K562 (cell line): ENCODE data around the gene SLC66A2. TPM values are rescaled to one million over a fixed set of nuclear protein-coding genes. Genes with fewer than 3 reads are reported as not detected.

Source experiments
- ATAC-seq: fragments of 200-7000 bp; cut with Tn5 transposase; 3 replicates; pipeline ENCODE4 v1.9.1; 2020; ENCODE audit warnings: moderate library complexity
- BruUV-seq: library from RNA; stranded (reverse); fragments of 400-500 nt; replicated peaks from 2 replicates; lab custom pipeline; 2021; lab: Mats Ljungman, UMichigan
- CTCF ChIA-PET: fragments of 300-600 bp; formaldehyde crosslinking; extraction: SDS; loops from one replicate; lab custom pipeline; 2021; ENCODE audit warnings: low intra/inter-chr PET ratio; lab: Yijun Ruan, JAX
- POLR2A ChIA-PET: fragments of 300-600, 350-650 bp; sonication (Branson Sonifier 250); formaldehyde crosslinking; extraction: SDS; loops from one replicate; lab custom pipeline; 2021; ENCODE audit warnings: antibody characterized with exemption, inconsistent platforms; lab: Yijun Ruan, JAX
- DNase-seq, 4 experiments: peaks; one replicate each; pipeline versions ENCODE4 v3.0.0 to v3.0.0-alpha.2; 2011 to 2018; ENCODE audit warnings: low spot score in 3 of 4, mixed read lengths in 3 of 4; ENCODE audit errors: extremely low read depth in 1 of 4
- FAIRE-seq: peaks from 2 replicates; lab custom pipeline; 2011; peaks lifted over from hg19 to GRCh38; lab: Jason Lieb, UNC
- H2AFZ ChIP-seq: 2 replicates; pipeline ENCODE4 v1.6.0; 2011; ENCODE audit warnings: low read depth, low read length, control low read depth, inconsistent platforms
- H3K27ac ChIP-seq: fragments of 200-600 bp; 3 replicates; pipeline ENCODE4 v1.8.0; 2011; ENCODE audit warnings: low read depth, mild to moderate bottlenecking, control low read depth, inconsistent platforms, low read length, moderate library complexity, mixed read lengths; ENCODE audit errors: extremely low read depth
- H3K27me3 ChIP-seq, 2 experiments: fragments of 300-600 bp in 1 of 2; 2 replicates in 1 of 2; 3 replicates in 1 of 2; pipeline versions ENCODE4 v1.6.0 to v1.8.0; 2011; ENCODE audit warnings: inconsistent platforms in 2 of 2, low read length in 2 of 2, mild to moderate bottlenecking in 1 of 2, mixed read lengths in 1 of 2, moderate library complexity in 1 of 2; ENCODE audit not compliant: control insufficient read depth in 2 of 2, insufficient read depth in 2 of 2
- H3K36me3 ChIP-seq: fragments of 300-600 bp; 3 replicates; pipeline ENCODE4 v1.8.0; 2011; ENCODE audit warnings: mild to moderate bottlenecking, low read length, inconsistent platforms; ENCODE audit not compliant: control insufficient read depth, insufficient read depth
- H3K4me1 ChIP-seq, 2 experiments: fragments of 200-600 bp in 1 of 2; replicated peaks in 1 of 2; 2 replicates in 1 of 2; 3 replicates in 1 of 2; pipeline versions ENCODE4 v1.5.1 to v1.8.0; 2011; ENCODE audit warnings: inconsistent platforms in 2 of 2, low read length in 2 of 2, mild to moderate bottlenecking in 1 of 2, mixed read lengths in 1 of 2, moderate library complexity in 1 of 2; ENCODE audit not compliant: control insufficient read depth in 2 of 2, insufficient read depth in 2 of 2
- H3K4me2 ChIP-seq: 2 replicates; pipeline ENCODE4 v1.6.1; 2011; ENCODE audit warnings: low read length, control low read depth, inconsistent platforms, mixed read lengths; ENCODE audit not compliant: insufficient read depth
- H3K4me3 ChIP-seq: fragments of 200-600 bp; sonication (generic), shearing (Covaris generic); 2 replicates; pipeline ENCODE4 v1.5.1; 2016; ENCODE audit warnings: control low read depth, inconsistent platforms
- H3K79me2 ChIP-seq: fragments of 200-600 bp; 3 replicates; pipeline ENCODE4 v1.8.0; 2011; ENCODE audit warnings: low read length, inconsistent platforms; ENCODE audit not compliant: control insufficient read depth, insufficient read depth
- H3K9ac ChIP-seq, 2 experiments: 2 replicates each; pipeline versions ENCODE4 v1.6.0 to v1.6.1; 2011; ENCODE audit warnings: low read depth in 2 of 2, low read length in 2 of 2, control low read depth in 1 of 2, inconsistent platforms in 1 of 2, mild to moderate bottlenecking in 1 of 2, mixed read lengths in 1 of 2; ENCODE audit not compliant: insufficient read depth in 1 of 2
- H3K9me1 ChIP-seq: one replicate; pipeline ENCODE4 v1.6.0; 2011; ENCODE audit warnings: inconsistent platforms, mild to moderate bottlenecking, low read length, moderate library complexity; ENCODE audit not compliant: control insufficient read depth, insufficient read depth
- H3K9me3 ChIP-seq: replicated peaks from 2 replicates; pipeline ENCODE4 v1.5.1; 2011; ENCODE audit warnings: low read depth, low read length, inconsistent platforms; ENCODE audit not compliant: control insufficient read depth, insufficient read depth
- H4K20me1 ChIP-seq: replicated peaks from 2 replicates; pipeline ENCODE4 v1.6.1; 2011; ENCODE audit warnings: low read length, inconsistent platforms, mixed read lengths; ENCODE audit not compliant: control insufficient read depth, insufficient read depth
- GABPA ChIP-seq: fragments of 200-800 bp; sonication (Bioruptor generic); conservative IDR thresholded peaks from 2 replicates; pipeline ENCODE4 v1.6.1; 2016; ENCODE audit warnings: low read depth, missing genetic modification characterization, missing compliant biosample characterization
- HDAC6 ChIP-seq: IDR thresholded peaks from 2 replicates; pipeline ENCODE4 v1.6.1; 2012; ENCODE audit warnings: low read depth, mild to moderate bottlenecking, control low read depth, inconsistent platforms, low read length, moderate library complexity
- L3MBTL2 ChIP-seq: fragments of 450-650 bp; IDR thresholded peaks from 2 replicates; pipeline ENCODE4 v1.6.1; 2016; ENCODE audit warnings: mild to moderate bottlenecking, moderate library complexity
- PTBP1 ChIP-seq: fragments of 200-400 bp; formaldehyde crosslinking; IDR thresholded peaks from 2 replicates; pipeline ENCODE4 v1.6.1; 2017; ENCODE audit warnings: low read depth, low read length
- RFX1 ChIP-seq: fragments of 450-650 bp; IDR thresholded peaks from 2 replicates; pipeline ENCODE4 v1.6.1; 2016; ENCODE audit warnings: mild to moderate bottlenecking, moderate library complexity
- ZBTB33 ChIP-seq: sonication (generic); formaldehyde crosslinking; IDR thresholded peaks from 2 replicates; pipeline ENCODE4 v1.8.1; 2023; ENCODE audit warnings: mild to moderate bottlenecking, missing genetic modification reagents
- ZNF76 ChIP-seq: fragments of 250-450 bp; sonication (Bioruptor Pico); IDR thresholded peaks from 2 replicates; pipeline ENCODE4 v1.4.0; 2020; ENCODE audit warnings: mild to moderate bottlenecking, moderate library complexity, borderline replicate concordance
- WGBS: fragments of 100-300 bp; shearing (Covaris generic); methylation state at CpG from one replicate; pipeline ENCODE4 v1.1.6; 2016; ENCODE audit warnings: low coverage, mixed read lengths; ENCODE audit not compliant: insufficient coverage; ENCODE audit errors: missing lambda C conversion rate; 5-methylcytosine and 5-hydroxymethylcytosine counted together
- in situ Hi-C: fragments of 300-500 bp; cut with MboI; formaldehyde crosslinking; loops from 4 replicates; pipeline ENCODE4 v1.15.0; 2018; ENCODE audit warnings: inconsistent platforms, mixed read lengths
- intact Hi-C: fragments of 100-400 bp; cut with micrococcal nuclease; formaldehyde crosslinking; loops from 2 replicates; pipeline ENCODE4 v1.14.2; 2022
- polyA plus RNA-seq, 8 experiments: library from polyadenylated mRNA; depleted of rRNA in 4 of 8; stranded (reverse) in 5 of 8; unstranded in 3 of 8; fragments of >200 nt; fragmentation: Nextera tagmentation in 2 of 8; fragmentation: Illumina TruSeq in 1 of 8; extraction: Ambion mirVana in 2 of 8; extraction: Trizol in 1 of 8; gene quantifications; 2 replicates each; pipeline versions ENCODE4 v1.2.1 to v1.2.3, GENCODE V29; 2011 to 2014; ENCODE audit warnings: inconsistent platforms in 1 of 8, missing spikeins in 1 of 8
- total RNA-seq, 7 experiments: library from RNA; depleted of rRNA in 6 of 7; stranded (reverse); fragments of >200 nt in 6 of 7; fragmentation: Illumina TruSeq in 2 of 7; extraction: Trizol in 2 of 7; gene quantifications; 2 replicates each; pipeline versions ENCODE4 v1.2.1 to v1.2.3, GENCODE V29; 2011 to 2021; ENCODE audit warnings: low replicate concordance in 1 of 7

Gene SLC66A2
- total and polyA plus RNA-seq, 9 of the 15 experiments (the other 6 are each of a cell fraction or from before 2014, with no cell fraction given) = 0.25 to 17.5 (median 5.6) TPM

- peaks cover 0 to 13% of the 10 kb centered on the region in 2 experiments; a peak in 2 of 5 replicates for H3K4me1 ChIP-seq
- H3K9me3 ChIP-seq = peaks cover 4% of the 10 kb centered on the region; the same call in 1 of the 2 replicates
- peaks cover 4 to 32% of the 10 kb centered on the region in 2 experiments; a peak in 3 of 5 replicates for H3K27me3 ChIP-seq
- H3K9ac ChIP-seq = no peak overlapping the region
- WGBS = 23% methylated on average over 4 of the region's 74 CpGs
- no peak overlapping the region for H3K4me2 ChIP-seq
- H3K4me3 ChIP-seq = no peak overlapping the region
- no peaks in the 10 kb centered on the region for H3K9me1 ChIP-seq
- no peaks in the 10 kb centered on the region for H4K20me1 ChIP-seq
- DNase-seq (no peak), FAIRE-seq (no peak), ATAC-seq (no peak)
- no TSS peak for BruUV-seq
- no peak overlapping the region for H3K27ac ChIP-seq
- no peak for TF ChIP-seq GABPA (tag)
- TF ChIP-seq ZBTB33 (CRISPR knock-in tag) = no peak
- no peak for TF ChIP-seq ZNF76
- TF ChIP-seq HDAC6 = no peak
- TF ChIP-seq PTBP1 = no peak
- no peak for TF ChIP-seq RFX1
- TF ChIP-seq L3MBTL2 = no peak
- ChIA-PET POLR2A (no interaction called here), CTCF (no interaction called here)
- no peak overlapping the region for H2AFZ ChIP-seq
- H3K36me3 ChIP-seq = no peaks in the 10 kb centered on the region
- no peaks in the 10 kb centered on the region for H3K79me2 ChIP-seq
- in situ Hi-C loops = no loop called here
- intact Hi-C loops = no loop called here
These were observed 87.3 kb downstream of the SLC66A2 start for GRCh38 chr18:79864006-79864725.
